H9 (cell line): ENCODE results near the gene PRPF6. TPM values are rescaled to one million over a fixed set of nuclear protein-coding genes. Genes with fewer than 3 reads are reported as not detected.
A peak's percentile ranks its signal among the peaks of the same experiment; 100 is the strongest.

Experiments used
- DNase-seq: peaks from one replicate; pipeline ENCODE4 v3.0.0-alpha.2; 2017
- H2AFZ ChIP-seq: one replicate; pipeline ENCODE4 v1.6.1; 2013; ENCODE audit warnings: mild to moderate bottlenecking, low read length, control low read depth, moderate library complexity
- H2AK5ac ChIP-seq: 2 replicates; pipeline ENCODE4 v1.6.1; 2013; ENCODE audit warnings: low read length, control low read depth, mixed read lengths; ENCODE audit not compliant: insufficient read length
- H2BK120ac ChIP-seq: one replicate; pipeline ENCODE4 v1.6.1; 2013; ENCODE audit warnings: low read depth, mild to moderate bottlenecking, low read length, control low read depth, inconsistent platforms; ENCODE audit not compliant: poor library complexity, severe bottlenecking
- H2BK12ac ChIP-seq: 2 replicates; pipeline ENCODE4 v1.6.1; 2013; ENCODE audit warnings: low read length, control low read depth, mixed read lengths, low read depth; ENCODE audit not compliant: insufficient read length
- H2BK15ac ChIP-seq: 2 replicates; pipeline ENCODE4 v1.6.1; 2013; ENCODE audit warnings: low read depth, low read length, control low read depth
- H2BK20ac ChIP-seq: one replicate; pipeline ENCODE4 v1.6.1; 2013; ENCODE audit warnings: low read depth, mild to moderate bottlenecking, low read length, control low read depth, inconsistent platforms; ENCODE audit not compliant: poor library complexity, severe bottlenecking
- H2BK5ac ChIP-seq: 2 replicates; pipeline ENCODE4 v1.6.1; 2013; ENCODE audit warnings: low read length, control low read depth, mixed read lengths; ENCODE audit not compliant: insufficient read length
- H3K14ac ChIP-seq: 2 replicates; pipeline ENCODE4 v1.6.1; 2013; ENCODE audit warnings: low read length, control low read depth; ENCODE audit not compliant: insufficient read depth
- H3K18ac ChIP-seq: 2 replicates; pipeline ENCODE4 v1.6.1; 2013; ENCODE audit warnings: low read depth, mild to moderate bottlenecking, mixed read lengths, low read length, control low read depth; ENCODE audit not compliant: insufficient read length
- H3K23ac ChIP-seq: 2 replicates; pipeline ENCODE4 v1.6.1; 2013; ENCODE audit warnings: low read length, control low read depth, mixed read lengths, low read depth; ENCODE audit not compliant: insufficient read length
- H3K23me2 ChIP-seq: 2 replicates; pipeline ENCODE4 v1.6.1; 2013; ENCODE audit warnings: low read depth, mild to moderate bottlenecking, mixed read lengths, low read length, control low read depth; ENCODE audit not compliant: insufficient read length, poor library complexity, severe bottlenecking
- H3K27ac ChIP-seq: 2 replicates; pipeline ENCODE4 v1.5.1; 2013; ENCODE audit warnings: low read length, control low read depth, mixed read lengths, low read depth; ENCODE audit not compliant: insufficient read length
- H3K27me3 ChIP-seq: 2 replicates; pipeline ENCODE4 v1.6.1; 2013; ENCODE audit warnings: low read length, control low read depth, inconsistent platforms; ENCODE audit not compliant: insufficient read depth
- H3K4ac ChIP-seq: 2 replicates; pipeline ENCODE4 v1.6.1; 2013; ENCODE audit warnings: low read depth, mild to moderate bottlenecking, control low read depth, inconsistent platforms, low read length, moderate library complexity
- H3K4me1 ChIP-seq: 2 replicates; pipeline ENCODE4 v1.6.1; 2013; ENCODE audit warnings: low read length, control low read depth, inconsistent platforms; ENCODE audit not compliant: insufficient read depth
- H3K4me2 ChIP-seq: 2 replicates; pipeline ENCODE4 v1.6.1; 2013; ENCODE audit warnings: low read length, control low read depth, mixed read lengths; ENCODE audit not compliant: insufficient read length, insufficient read depth
- H3K56ac ChIP-seq: 2 replicates; pipeline ENCODE4 v1.6.1; 2013; ENCODE audit warnings: low read depth, mild to moderate bottlenecking, mixed read lengths, low read length, control low read depth; ENCODE audit not compliant: insufficient read length
- H3K79me1 ChIP-seq: 2 replicates; pipeline ENCODE4 v1.6.1; 2013; ENCODE audit warnings: low read depth, mild to moderate bottlenecking, moderate library complexity, low read length, control low read depth, inconsistent platforms; ENCODE audit not compliant: insufficient read depth, poor library complexity, severe bottlenecking
- H3K79me2 ChIP-seq: 2 replicates; pipeline ENCODE4 v1.6.1; 2013; ENCODE audit warnings: low read length, control low read depth, inconsistent platforms; ENCODE audit not compliant: insufficient read depth
- H3K9ac ChIP-seq: 2 replicates; pipeline ENCODE4 v1.6.1; 2013; ENCODE audit warnings: low read length, control low read depth, mixed read lengths; ENCODE audit not compliant: insufficient read length; ENCODE audit errors: extremely low read depth
- H3K9me3 ChIP-seq: one replicate; pipeline ENCODE4 v1.6.1; 2013; ENCODE audit warnings: low read depth, low read length, inconsistent platforms; ENCODE audit not compliant: control insufficient read depth
- H3T11ph ChIP-seq: one replicate; pipeline ENCODE4 v1.6.1; 2013; ENCODE audit warnings: mild to moderate bottlenecking, low read length, control low read depth, inconsistent platforms
- H4K20me1 ChIP-seq: one replicate; pipeline ENCODE4 v1.6.1; 2013; ENCODE audit not compliant: control insufficient read depth, insufficient read length, insufficient read depth
- H4K5ac ChIP-seq: 2 replicates; pipeline ENCODE4 v1.6.1; 2013; ENCODE audit warnings: low read depth, mild to moderate bottlenecking, mixed read lengths, low read length, control low read depth; ENCODE audit not compliant: insufficient read length
- H4K8ac ChIP-seq: replicated peaks from 2 replicates; pipeline ENCODE4 v1.6.1; 2013; ENCODE audit warnings: low read length, control low read depth, mixed read lengths, low read depth; ENCODE audit not compliant: insufficient read length
- H4K91ac ChIP-seq: 2 replicates; pipeline ENCODE4 v1.6.1; 2013; ENCODE audit warnings: low read depth, mild to moderate bottlenecking, moderate library complexity, mixed read lengths, low read length, control low read depth; ENCODE audit not compliant: insufficient read length
- H3K27ac Mint-ChIP-seq, 3 experiments: 2 replicates in 2 of 3; 3 replicates in 1 of 3; pipeline ENCODE4 v1.8.0; 2020 to 2021; ENCODE audit warnings: mixed read lengths in 3 of 3, mild to moderate bottlenecking in 1 of 3, moderate library complexity in 1 of 3
- H3K27me3 Mint-ChIP-seq: 2 replicates; pipeline ENCODE4 v1.8.0; 2021; ENCODE audit warnings: low read depth, mild to moderate bottlenecking, moderate library complexity, mixed read lengths
- H3K36me3 Mint-ChIP-seq, 3 experiments: 2 replicates in 2 of 3; 3 replicates in 1 of 3; pipeline ENCODE4 v1.8.0; 2020 to 2021; ENCODE audit warnings: low read depth in 3 of 3, mixed read lengths in 3 of 3; ENCODE audit not compliant: insufficient read depth in 1 of 3
- H3K4me1 Mint-ChIP-seq, 2 experiments: 2 replicates each; pipeline ENCODE4 v1.8.0; 2020; ENCODE audit warnings: mixed read lengths in 2 of 2
- H3K4me3 Mint-ChIP-seq, 2 experiments: 2 replicates in 1 of 2; 3 replicates in 1 of 2; pipeline ENCODE4 v1.8.0; 2020 to 2021; ENCODE audit warnings: mild to moderate bottlenecking in 2 of 2, mixed read lengths in 2 of 2, moderate library complexity in 1 of 2
- H3K9me3 Mint-ChIP-seq, 2 experiments: 2 replicates in 1 of 2; 3 replicates in 1 of 2; pipeline ENCODE4 v1.8.0; 2020; ENCODE audit warnings: mild to moderate bottlenecking in 2 of 2, mixed read lengths in 2 of 2, moderate library complexity in 1 of 2
- WGBS: extraction: QIAGEN DNeasy Blood & Tissue Kit; methylation state at CpG from one replicate; pipeline ENCODE4 v1.1.7; 2013; ENCODE audit warnings: missing lambda C conversion rate, low lambda C conversion rate, mixed read lengths; ENCODE audit not compliant: insufficient read length; ENCODE audit errors: extremely low coverage; 5-methylcytosine and 5-hydroxymethylcytosine counted together
- total RNA-seq: library from RNA; stranded (reverse); gene quantifications from 2 replicates; pipeline ENCODE4 v1.2.1, GENCODE V29; 2021
- TF ChIP-seq, protein P1 (sequence below): fragments of 200-600 bp; sonication (generic); conservative IDR thresholded peaks from 3 replicates; pipeline ENCODE4 v1.8.0; 2021; ENCODE audit warnings: antibody characterized with exemption, mild to moderate bottlenecking

The PRPF6 gene
- total RNA-seq, 1 experiment from 2014 or later: 87.9 TPM

- H3K36me3 Mint-ChIP-seq: peaks cover 1 to 6% (median 3%) of the 10 kb centered on the region in 3 experiments; a peak in 2 of 7 replicates
- Histone ChIP-seq H3K27me3 (no peaks in the 10 kb centered on the region), H3K9me3 (no peaks in the 10 kb centered on the region), H3K4ac (no peak overlapping the region), H3K79me1 (peaks cover 1% of the 10 kb centered on the region), H2BK20ac (no peak overlapping the region), H2BK120ac (no peak overlapping the region), H2AK5ac (no peak overlapping the region), H3K79me2 (peaks cover 4% of the 10 kb centered on the region; the same call in 1 of the 2 replicates), H2BK15ac (no peak overlapping the region), H2AFZ (no peak overlapping the region), H3K23me2 (peaks cover 13% of the 10 kb centered on the region), H2BK5ac (no peak overlapping the region), H4K91ac (no peak overlapping the region), H3K27ac (no peak overlapping the region), H3K4me2 (no peak overlapping the region), H4K5ac (no peak overlapping the region), H2BK12ac (no peak overlapping the region), H3K4me1 (0 out of 2 replicates have a peak, but pooled peaks cover 3% of the 10 kb centered on the region), H3K9ac (no peak overlapping the region), H3K23ac (no peak overlapping the region), H4K8ac (no peak overlapping the region), H3T11ph (no peak overlapping the region), H4K20me1 (no peaks in the 10 kb centered on the region), H3K18ac (no peak overlapping the region), H3K14ac (no peak overlapping the region; the same call in 1 of the 2 replicates), H3K56ac (no peak overlapping the region)
- H3K27ac Mint-ChIP-seq: no peak overlapping the region
- WGBS: no CpG with 5 or more reads among the region's 18 CpGs
- no peak for DNase-seq
- H3K4me1 Mint-ChIP-seq: peaks cover 31 to 34% of the 10 kb centered on the region in 2 experiments
- TF ChIP-seq, protein P1, sequence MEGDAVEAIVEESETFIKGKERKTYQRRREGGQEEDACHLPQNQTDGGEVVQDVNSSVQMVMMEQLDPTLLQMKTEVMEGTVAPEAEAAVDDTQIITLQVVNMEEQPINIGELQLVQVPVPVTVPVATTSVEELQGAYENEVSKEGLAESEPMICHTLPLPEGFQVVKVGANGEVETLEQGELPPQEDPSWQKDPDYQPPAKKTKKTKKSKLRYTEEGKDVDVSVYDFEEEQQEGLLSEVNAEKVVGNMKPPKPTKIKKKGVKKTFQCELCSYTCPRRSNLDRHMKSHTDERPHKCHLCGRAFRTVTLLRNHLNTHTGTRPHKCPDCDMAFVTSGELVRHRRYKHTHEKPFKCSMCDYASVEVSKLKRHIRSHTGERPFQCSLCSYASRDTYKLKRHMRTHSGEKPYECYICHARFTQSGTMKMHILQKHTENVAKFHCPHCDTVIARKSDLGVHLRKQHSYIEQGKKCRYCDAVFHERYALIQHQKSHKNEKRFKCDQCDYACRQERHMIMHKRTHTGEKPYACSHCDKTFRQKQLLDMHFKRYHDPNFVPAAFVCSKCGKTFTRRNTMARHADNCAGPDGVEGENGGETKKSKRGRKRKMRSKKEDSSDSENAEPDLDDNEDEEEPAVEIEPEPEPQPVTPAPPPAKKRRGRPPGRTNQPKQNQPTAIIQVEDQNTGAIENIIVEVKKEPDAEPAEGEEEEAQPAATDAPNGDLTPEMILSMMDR: no peak
- peak overlapping the region; percentile 25 to 57; a peak in 3 of 5 replicates for H3K4me3 Mint-ChIP-seq
- peaks cover 5% of the 10 kb centered on the region; the same call in 1 of the 2 replicates for H3K27me3 Mint-ChIP-seq
- no peaks in the 10 kb centered on the region for H3K9me3 Mint-ChIP-seq
Measured at GRCh38 chr20:63976980-63977738, 3.8 kb upstream of the PRPF6 start.
